HG03097 (cell line): Measurements from ENCODE around the gene ZNF547.
"Not testable (repeated sequence)": the region's sequence is repeated elsewhere in the genome, so short reads cannot be mapped to it uniquely, and the experiment has no call there.

ENCODE experiments used
- ATAC-seq: cut with Tn5 transposase; IDR thresholded peaks from one replicate; pipeline ENCODE4 v1.9.1; 2021; ENCODE audit not compliant: unreplicated experiment, low FRiP score

ZNF547 gene

DNA sequence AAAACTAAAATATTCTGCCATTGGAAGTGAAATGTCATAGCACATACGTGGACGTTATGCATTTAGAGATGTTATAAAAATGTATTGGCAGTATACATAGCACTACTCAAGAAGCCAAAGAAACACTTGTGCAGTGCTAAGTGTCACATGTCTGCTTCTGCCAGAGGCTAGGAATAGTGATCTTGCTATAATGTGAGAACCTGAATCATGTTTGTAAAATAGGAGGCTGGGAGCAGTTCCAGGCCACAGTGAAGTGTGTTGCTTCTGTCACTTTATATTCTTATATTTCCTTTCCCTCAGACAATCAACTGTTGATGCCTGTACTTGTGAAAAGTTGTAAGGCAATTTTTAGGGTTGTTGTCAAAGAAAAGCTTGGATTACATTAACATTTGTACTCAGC lies 3.4 kb downstream of the ZNF547 start:
- ATAC-seq, result no peak

DNA sequence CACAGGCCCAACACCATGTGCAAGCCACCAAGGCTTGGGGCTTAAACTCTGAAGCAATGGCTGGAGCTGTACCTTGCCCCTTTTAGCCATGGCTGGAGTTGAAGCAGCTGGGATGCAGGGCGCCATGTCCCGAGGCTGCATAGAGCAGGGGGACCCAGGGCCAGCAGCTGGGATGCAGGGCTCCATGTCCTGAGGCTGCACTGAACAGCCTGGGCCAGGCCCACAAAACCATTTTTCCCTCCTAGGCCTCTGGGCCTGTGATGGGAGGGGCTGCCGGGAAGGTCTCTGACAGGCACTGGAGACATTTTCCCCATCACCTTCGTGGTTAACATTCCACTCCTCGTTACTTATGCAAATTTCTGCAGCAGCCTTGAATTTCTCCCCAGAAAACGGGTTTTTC lies 10.8 kb downstream of the ZNF547 start:
- no peak for ATAC-seq

DNA sequence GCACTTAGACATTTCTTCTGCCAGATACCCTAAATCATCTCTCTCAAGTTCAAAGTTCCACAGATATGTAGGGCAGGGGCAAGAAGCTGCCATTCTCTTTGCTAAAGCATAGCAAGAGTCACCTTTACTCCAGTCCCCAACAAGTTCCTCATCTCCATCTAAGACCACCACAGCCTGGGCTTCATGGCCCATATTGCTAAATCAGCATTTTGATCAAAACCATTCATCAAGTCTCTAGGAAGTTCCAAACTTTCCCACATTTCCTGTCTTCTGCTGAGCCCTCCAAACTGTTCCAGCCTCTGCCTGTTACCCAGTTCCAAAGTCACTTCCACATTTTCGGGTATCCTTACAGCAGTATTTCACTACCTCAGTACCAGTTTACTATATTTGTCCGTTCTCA lies 11.3 kb downstream of the ZNF547 start:
- not testable (repeated sequence) for ATAC-seq

DNA sequence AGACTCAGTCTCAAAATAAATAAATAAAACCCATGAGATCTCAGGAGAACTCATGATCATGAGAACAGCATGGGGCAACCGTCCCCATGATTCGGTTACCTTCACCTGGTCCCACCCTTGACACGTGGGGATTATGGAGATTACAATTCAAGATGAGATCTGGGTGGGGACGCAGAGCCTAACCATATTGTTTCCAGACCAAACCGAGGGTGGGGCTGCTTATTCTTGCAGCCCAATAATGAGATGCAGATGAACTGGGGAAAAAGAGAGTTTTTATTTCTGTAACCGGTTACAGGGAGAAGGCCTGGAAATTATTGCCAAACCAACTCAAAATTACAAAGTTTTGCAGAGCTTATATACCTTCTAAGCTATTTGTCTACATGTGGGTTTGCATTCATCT lies 12.8 kb downstream of the ZNF547 start:
- ATAC-seq, result no peak

DNA sequence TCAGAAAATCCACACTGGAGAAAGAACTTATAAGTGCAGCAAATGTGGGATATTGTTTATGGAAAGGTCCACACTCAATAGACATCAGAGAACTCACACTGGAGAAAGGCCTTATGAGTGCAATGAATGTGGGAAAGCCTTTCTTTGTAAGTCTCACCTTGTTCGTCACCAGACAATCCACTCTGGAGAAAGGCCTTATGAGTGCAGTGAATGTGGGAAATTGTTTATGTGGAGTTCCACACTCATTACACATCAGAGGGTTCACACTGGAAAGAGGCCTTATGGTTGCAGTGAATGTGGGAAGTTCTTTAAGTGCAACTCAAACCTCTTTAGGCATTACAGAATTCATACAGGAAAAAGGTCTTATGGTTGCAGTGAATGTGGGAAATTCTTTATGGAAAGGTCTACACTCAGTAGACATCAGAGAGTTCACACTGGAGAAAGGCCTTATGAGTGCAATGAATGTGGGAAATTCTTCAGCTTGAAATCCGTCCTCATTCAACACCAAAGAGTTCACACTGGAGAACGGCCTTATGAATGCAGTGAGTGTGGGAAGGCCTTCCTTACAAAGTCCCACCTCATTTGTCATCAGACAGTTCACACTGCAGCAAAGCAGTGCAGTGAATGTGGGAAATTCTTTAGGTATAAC lies 14.3 kb downstream of the ZNF547 start:
- ATAC-seq, result no peak

DNA sequence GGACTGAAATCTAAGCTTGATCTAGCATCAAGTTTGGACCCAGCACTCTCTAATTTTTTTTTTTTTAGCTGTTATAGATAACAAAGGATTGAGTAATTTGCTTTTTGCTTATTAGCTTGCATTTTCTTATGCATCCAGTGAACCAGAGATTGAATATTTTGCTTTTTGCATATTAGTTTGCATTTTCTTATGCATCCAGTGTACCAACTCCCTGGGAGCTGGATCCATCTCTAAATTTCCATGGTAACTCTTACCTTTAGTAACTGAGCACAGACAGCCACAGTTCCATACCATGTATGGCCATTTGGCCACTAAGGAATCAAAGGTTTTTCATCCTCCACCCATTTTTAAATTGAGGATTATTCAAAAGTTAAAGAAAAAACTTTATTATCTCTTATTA lies 17.6 kb downstream of the ZNF547 start:
- ATAC-seq, result no peak

DNA sequence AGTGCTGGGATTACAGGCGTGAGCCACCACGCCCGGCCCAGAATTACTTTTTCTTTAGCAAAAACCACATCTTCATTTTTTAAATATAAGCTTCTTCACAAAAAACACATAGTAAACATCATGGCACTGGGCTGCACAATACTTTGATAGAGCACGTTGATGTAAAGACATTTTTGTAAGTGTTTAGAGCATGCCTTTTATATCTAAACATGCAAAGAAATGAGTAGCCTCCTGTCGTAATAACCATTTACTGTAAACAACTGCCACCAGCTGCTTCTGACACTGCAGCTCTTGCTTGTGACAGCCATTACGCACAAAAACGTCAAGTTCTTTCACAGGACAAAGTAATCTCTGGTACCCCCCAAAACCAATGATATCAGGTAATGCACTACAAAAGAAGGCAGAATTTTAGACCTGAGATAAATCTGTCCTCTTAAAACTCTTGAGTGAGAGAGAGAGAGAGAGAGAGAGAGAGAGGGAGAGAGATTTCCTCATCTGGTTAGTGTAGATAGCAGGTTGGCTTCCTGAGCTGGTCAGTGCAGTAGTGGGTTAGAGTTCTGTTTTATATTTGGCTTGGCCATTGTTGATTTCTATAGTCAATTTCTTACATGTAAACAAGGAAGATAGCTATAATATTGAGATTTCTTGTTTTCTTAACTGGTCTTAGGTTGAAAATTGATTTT lies 19.6 kb downstream of the ZNF547 start:
- ATAC-seq, result no peak

DNA sequence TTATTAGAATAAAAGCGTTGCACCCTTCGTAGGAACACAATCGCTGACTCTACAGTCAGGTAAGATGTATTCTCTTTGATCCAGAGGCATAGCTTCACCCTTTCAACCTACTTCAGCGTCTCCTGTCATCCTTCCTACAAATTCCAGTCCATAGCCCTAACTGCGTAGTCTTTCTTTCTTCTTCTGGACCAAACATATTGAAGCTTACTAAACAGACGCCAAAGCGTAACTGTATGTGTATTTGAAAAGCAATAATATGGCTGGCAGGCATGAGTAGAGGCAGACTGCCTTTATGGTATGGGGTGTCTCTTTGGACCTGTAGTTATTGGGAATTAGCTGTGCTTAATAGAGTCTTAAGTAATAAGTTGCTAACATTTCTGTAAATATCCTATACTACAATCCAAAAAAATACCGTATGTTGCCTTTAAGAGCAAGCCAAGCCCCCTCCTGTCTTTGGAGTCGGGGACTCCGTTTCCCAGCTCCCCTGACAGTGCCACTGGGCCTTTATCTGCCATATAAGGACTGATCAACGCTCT lies 25.9 kb downstream of the ZNF547 start:
- no peak for ATAC-seq

DNA sequence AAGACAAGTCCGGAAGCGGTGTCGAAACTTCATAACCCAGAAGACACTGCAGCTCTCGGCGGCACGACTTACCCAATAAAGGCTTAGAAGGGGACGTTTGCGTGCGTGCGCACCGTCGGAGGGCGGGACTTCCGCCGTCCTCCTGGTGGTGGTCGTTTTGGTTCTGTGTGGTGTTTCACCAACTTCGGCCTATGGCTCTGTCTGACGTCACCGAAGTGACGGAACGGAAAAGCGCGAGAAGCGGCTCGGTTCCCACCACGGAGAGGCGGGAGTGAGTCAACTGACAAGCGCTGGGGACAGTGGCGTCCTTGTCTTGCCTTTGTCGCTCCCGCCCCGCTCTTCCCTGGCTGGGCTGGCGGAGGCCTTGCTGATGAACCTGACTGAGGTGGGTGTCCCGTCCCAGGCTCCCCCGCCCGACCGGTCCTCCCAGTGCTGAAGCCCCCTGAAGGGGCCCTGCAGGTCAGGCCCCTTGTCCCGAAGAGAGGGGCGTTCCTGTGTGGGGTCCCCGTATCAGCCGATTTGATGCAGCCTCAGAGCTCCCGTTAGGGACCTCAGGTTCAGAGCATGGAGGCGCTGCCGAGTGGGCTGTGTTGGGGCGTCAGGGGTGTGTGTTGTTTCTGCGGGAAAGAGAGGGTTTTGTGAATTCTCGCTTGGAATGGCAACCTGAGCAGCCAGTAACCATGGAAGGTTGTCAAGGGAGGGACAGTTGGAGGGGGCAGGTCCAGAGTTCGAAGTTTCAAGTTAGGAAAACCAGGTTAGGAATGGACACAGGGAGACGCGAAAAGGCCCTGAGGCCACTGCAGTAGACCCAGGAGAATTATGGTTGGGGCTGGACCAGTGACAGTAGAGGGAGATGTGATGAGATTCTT lies 26.6 kb downstream of the ZNF547 start, which contains the start of gene ZNF548:
ZNF548 (plus strand) TSS at position 125 of the 869 bp plus-strand sequence; CDS start at position 371, 246 bp downstream.
- peak; percentile 98 for ATAC-seq

DNA sequence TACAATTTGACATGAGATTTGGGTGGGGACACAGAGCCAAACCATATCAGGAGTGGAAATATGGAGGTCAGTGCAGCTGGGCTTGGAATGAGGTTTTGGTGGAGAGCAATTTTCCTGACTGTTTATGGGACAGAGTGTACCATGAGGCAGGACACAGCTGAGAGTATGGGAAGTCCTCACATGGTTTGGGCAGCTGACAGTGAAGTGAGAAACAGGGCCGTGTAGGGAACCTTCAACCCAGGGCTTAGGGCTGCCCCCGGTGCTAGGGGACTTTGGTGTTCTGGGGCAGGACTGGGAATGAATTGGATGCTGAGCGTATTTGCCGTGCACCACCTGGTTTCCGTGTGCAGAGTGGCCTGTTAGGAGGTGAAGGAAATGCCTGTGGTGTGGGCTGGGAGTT lies 32.4 kb downstream of the ZNF547 start:
- ATAC-seq, result no peak

DNA sequence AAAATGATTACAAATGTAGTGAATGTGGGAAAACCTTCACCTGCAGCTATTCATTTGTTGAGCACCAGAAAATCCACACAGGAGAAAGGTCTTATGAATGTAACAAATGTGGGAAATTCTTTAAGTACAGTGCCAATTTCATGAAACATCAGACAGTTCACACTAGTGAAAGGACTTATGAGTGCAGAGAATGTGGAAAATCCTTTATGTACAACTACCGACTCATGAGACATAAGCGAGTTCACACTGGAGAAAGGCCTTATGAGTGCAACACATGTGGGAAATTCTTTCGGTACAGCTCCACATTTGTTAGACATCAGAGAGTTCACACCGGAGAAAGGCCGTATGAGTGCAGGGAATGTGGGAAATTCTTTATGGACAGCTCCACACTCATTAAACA lies 35.5 kb downstream of the ZNF547 start:
- no peak for ATAC-seq

DNA sequence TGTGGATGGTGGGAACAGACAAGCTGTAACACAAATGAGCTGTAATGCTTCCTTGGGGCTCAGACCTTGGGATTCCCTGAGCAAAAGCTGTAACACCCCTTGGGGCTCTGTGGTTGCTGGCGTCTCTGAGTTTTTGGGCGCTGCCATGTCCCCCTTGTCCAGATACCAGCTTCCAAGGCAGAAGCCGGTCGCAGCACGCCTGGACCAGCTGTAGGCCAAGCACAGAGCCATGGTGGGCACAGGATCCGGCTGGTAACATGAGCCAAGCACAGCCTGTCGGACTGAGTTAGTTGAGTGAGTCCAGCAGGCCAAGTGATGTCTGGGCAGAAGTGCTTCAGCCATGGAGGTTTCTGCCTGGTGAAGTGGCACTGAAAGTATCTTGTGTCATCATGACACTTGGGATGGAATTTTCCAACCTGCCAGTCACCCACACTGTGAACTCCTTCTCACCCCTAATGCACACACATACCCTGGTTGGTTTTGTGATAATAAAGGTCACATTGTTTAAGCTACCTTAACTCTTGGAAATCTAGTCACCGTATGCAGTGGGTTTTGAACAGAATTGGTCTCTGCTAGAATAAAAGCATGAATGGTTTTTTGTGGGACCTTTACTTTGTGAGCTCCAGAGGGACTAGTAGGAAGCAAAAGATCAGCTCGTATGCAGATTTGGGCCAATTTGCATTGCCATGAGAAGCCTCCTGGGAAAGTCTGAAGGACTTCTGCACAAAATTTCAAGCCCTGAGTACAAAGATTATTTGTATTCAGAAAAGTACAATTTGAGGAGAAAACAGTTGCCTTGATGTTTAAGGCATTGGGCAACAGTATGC lies 40.6 kb downstream of the ZNF547 start:
- ATAC-seq, result no peak

DNA sequence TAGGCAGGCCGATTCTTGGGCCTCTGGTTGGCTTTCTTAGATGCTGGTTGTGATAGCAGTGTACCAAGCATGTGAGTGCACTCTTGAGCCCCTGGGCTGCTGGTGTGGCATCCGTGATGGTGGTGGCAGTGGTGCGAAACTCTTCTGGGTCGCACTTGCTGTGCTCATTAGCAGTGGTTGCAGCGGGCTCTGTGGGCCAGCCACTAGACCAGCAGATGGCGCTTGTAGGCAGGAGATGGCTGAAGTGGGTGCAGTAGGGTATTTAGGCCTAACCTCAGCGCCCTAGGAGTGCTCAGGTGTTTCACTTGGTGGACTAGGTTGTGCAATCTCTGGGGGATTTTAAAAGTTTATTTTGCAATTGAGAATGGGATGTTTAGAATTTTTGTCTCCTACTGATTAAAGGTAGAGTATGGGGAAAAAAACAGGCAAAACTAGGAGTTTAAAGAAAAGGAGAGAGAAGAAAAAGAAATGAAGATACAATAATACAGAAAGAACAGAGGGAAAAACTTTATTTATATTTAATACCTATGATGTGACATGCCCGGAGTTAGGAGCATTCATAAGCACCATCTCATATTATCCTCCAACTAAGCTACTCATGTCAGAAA lies 43.3 kb downstream of the ZNF547 start:
- ATAC-seq, result no peak

DNA sequence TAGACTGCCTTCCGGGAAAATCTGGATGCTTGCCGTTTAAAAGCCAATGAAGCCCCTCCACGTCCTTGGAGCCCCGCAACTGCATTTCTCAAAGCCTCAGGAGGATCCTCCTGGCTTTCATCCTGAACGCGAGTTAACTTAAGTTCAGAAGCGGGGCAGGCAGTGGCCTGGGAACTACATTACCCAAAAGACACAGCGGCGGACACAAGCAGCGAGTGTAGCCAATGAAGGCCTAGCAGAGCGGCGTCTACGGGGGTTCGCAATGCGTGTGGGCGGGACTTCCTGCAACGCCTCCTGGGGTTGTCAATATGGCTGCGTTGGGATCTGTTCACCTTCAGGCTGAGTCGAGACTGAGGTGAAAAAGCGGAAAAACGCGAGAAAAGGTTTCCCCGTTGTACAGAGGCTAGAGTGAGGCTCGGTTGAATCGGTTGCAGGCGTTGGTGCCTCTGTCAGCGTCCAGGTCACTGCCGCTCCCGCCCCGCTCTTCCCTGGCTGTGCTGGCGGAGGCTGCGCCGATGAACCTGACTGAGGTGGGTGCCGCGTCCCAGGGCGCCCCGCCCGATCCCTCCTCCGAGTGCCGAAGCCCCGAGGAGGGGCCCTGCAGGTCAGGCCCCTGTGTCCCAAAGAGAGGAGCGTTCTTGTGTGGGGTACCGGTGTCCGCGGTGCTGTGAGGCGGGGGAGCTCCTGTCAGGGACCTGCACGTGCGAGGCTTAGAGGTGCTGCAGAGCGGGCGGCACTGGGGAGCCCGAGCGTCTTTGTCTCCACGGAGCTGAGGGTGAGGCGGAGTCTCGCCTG lies 47.7 kb downstream of the ZNF547 start, which contains the start of gene ZNF17:
ZNF17 (plus strand) TSS at position 285 of the 795 bp plus-strand sequence. CDS start 2,455 bp downstream, outside the sequence.
- peak; percentile 95 for ATAC-seq

DNA sequence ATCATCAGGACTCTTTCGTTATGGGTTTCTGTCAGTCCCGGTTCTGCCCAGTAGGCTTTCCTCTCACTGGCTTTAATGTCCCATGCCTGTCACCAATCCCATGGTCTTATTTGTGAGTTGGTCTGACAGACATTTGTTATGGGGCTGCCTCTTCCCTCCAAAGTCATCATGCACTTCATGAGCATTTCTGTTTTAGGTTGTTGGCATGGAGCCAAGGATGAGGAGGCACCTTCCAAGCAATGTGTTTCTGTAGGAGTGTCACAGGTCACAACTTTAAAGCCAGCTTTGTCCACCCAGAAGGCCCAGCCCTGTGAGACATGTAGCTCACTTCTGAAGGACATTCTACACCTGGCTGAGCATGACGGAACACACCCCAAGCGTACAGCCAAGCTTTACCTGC lies 56.1 kb downstream of the ZNF547 start:
- ATAC-seq, result no peak

DNA sequence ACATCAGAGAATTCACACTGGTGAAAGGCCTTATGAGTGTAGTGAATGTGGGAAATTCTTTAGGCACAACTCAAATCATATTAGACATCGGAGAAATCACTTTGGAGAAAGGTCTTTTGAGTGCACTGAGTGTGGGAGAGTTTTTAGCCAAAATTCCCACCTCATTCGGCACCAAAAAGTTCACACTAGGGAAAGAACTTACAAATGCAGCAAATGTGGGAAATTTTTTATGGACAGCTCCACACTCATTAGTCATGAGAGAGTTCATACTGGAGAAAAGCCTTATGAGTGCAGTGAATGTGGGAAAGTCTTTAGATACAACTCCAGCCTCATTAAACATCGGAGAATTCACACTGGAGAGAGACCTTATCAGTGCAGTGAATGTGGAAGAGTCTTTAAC lies 57.7 kb downstream of the ZNF547 start:
- no peak for ATAC-seq
